ENCODE measurements around the gene TCP11L1. TPM values are rescaled to one million over a fixed set of nuclear protein-coding genes. Genes with fewer than 3 reads are reported as not detected.

The TCP11L1 gene
- total and polyA plus RNA-seq, 2 donors (not counting 3 experiments of a cell fraction or from before 2014, with no cell fraction given) = 12.1 to 18.1 TPM

GRCh38 chr11:33057284-33057683 is 17.9 kb downstream of the TCP11L1 start:
- Histone ChIP-seq H3K27me3 (ENCODE audit: control insufficient read depth in 2 of 2, insufficient read depth in 2 of 2, low read length in 2 of 2) (no peaks in the 10 kb centered on the region), H3K4me3 (replicated peaks in 1 of 3; ENCODE audit: insufficient read depth in 1 of 3, low read depth in 1 of 3, low read length in 3 of 3) (no peak overlapping the region), H3K9me3 (replicated peaks; ENCODE audit: control insufficient read depth, insufficient read depth, low read length) (no peaks in the 10 kb centered on the region), H3K4me2 (ENCODE audit: insufficient read depth, low read length) (no peak overlapping the region), H3K9ac (replicated peaks; ENCODE audit: extremely low read depth, insufficient read depth, low read length) (no peak overlapping the region), H4K20me1 (replicated peaks; ENCODE audit: control insufficient read depth, extremely low read depth, insufficient read depth, low read length) (no peaks in the 10 kb centered on the region), H2AFZ (ENCODE audit: low read depth, low read length) (no peak overlapping the region), H3K9me1 (replicated peaks; ENCODE audit: control insufficient read depth, extremely low read depth, insufficient read depth, low read length) (no peaks in the 10 kb centered on the region), H3K36me3 (ENCODE audit: control insufficient read depth in 2 of 2, extremely low read depth in 1 of 2, insufficient read depth in 2 of 2, low read length in 2 of 2) (peaks cover 3 to 4% of the 10 kb centered on the region in 2 experiments), H3K4me1 (ENCODE audit: control insufficient read depth, extremely low read depth, insufficient read depth, low read length) (peaks cover 2% of the 10 kb centered on the region), H3K27ac (ENCODE audit: insufficient read depth, low read depth, low read length) (no peak overlapping the region), H3K79me2 (ENCODE audit: control insufficient read depth, insufficient read depth, low read length) (no peaks in the 10 kb centered on the region)
- no peak for DNase-seq (ENCODE audit: low read depth, low spot score)
- FAIRE-seq = no peak
- no peak for TF ChIP-seq POLR2AphosphoS5 (IDR thresholded peaks at IDR 0.05; ENCODE audit: insufficient read depth, low read depth, low read length)
- TF ChIP-seq JUN (IDR thresholded peaks at IDR 0.05; ENCODE audit: borderline replicate concordance, insufficient read depth, insufficient read length, low read depth) = no peak
- TF ChIP-seq, protein P1, sequence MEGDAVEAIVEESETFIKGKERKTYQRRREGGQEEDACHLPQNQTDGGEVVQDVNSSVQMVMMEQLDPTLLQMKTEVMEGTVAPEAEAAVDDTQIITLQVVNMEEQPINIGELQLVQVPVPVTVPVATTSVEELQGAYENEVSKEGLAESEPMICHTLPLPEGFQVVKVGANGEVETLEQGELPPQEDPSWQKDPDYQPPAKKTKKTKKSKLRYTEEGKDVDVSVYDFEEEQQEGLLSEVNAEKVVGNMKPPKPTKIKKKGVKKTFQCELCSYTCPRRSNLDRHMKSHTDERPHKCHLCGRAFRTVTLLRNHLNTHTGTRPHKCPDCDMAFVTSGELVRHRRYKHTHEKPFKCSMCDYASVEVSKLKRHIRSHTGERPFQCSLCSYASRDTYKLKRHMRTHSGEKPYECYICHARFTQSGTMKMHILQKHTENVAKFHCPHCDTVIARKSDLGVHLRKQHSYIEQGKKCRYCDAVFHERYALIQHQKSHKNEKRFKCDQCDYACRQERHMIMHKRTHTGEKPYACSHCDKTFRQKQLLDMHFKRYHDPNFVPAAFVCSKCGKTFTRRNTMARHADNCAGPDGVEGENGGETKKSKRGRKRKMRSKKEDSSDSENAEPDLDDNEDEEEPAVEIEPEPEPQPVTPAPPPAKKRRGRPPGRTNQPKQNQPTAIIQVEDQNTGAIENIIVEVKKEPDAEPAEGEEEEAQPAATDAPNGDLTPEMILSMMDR (IDR thresholded peaks at IDR 0.05; ENCODE audit: extremely low read depth in 1 of 2, insufficient read depth in 1 of 2, low read depth in 1 of 2, low read length in 2 of 2) = no peak
- no peak for TF ChIP-seq GATA2 (IDR thresholded peaks at IDR 0.05; ENCODE audit: insufficient read depth, insufficient read length, low read depth, low read length)
- TF ChIP-seq POLR2A (IDR thresholded peaks at IDR 0.05; ENCODE audit: low read depth, low read length) = no peak
- TF ChIP-seq MYC (IDR thresholded peaks at IDR 0.05; ENCODE audit: low read depth, low read length) = no peak
- TF ChIP-seq, protein P2, sequence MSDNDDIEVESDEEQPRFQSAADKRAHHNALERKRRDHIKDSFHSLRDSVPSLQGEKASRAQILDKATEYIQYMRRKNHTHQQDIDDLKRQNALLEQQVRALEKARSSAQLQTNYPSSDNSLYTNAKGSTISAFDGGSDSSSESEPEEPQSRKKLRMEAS (IDR thresholded peaks at IDR 0.05; ENCODE audit: insufficient read depth, insufficient read length) = no peak
- TF ChIP-seq FOS (IDR thresholded peaks at IDR 0.05; ENCODE audit: borderline replicate concordance, insufficient read depth, low read length) = no peak
- no peak for TF ChIP-seq EZH2 (IDR thresholded peaks at IDR 0.05; ENCODE audit: borderline replicate concordance, low read depth, low read length, severe bottlenecking)
- CTCF ChIA-PET = interaction anchor here (0.7 to 1.2 kb wide), 4 partner anchors 8 to 85 kb away, joined by 3 read pairs; no protein-coding TSS in a partner anchor
- POLR2A ChIA-PET = no interaction called here
- dilution Hi-C loops (cut with MboI; ENCODE audit: extremely low pct_ligation_motif_present, low sequenced_read_pairs) = no loop called here
- intact Hi-C loops (cut with micrococcal nuclease) = no loop called here
- no TSS peak for BruUV-seq (replicated peaks)

Measured in endothelial cell of umbilical vein (primary cell).